ENCODE measurements around the gene WNT3. TPM values are rescaled to one million over a fixed set of nuclear protein-coding genes. Genes with fewer than 3 reads are reported as not detected.

The WNT3 gene
- total and polyA plus RNA-seq, 10 donors, result 0.32 to 0.94 (median 0.67) TPM

GRCh38 chr17:46765453-46765852, 53.0 kb downstream of the WNT3 start:
- intact Hi-C loops (cut with DNase I; ENCODE audit: low total_unique reads), result no loop called here
- H3K27me3 ChIP-seq (replicated peaks in 1 of 7), result peaks cover 0 to 22% (median 6%) of the 10 kb centered on the region in 7 donors
- peaks cover 0 to 8% (median 0%) of the 10 kb centered on the region in 6 donors for H3K36me3 ChIP-seq
- H3K9me3 ChIP-seq, result no peaks in the 10 kb centered on the region
- H3K27ac ChIP-seq, result peak overlapping the region in 1 of 8 donors; percentile 12
- no peak for DNase-seq
- TF ChIP-seq POLR2A (IDR thresholded peaks at IDR 0.05) (no peak), POLR2AphosphoS5 (IDR thresholded peaks at IDR 0.05) (peak in 1 of 3 donors; percentile 8)
- H3K4me3 ChIP-seq, result no peak overlapping the region
- peaks cover 0 to 23% (median 15%) of the 10 kb centered on the region in 6 donors for H3K4me1 ChIP-seq
- 91 to 95% (median 94%) methylated on average over 9 to 12 of the region's 12 CpGs for WGBS, 5 donors

GRCh38 chr17:46764709-46765401, 53.6 kb downstream of the WNT3 start:
- Histone ChIP-seq H3K27ac (peak overlapping the region in 1 of 8 donors; percentile 12), H3K4me1 (peaks cover 0 to 17% (median 10%) of the 10 kb centered on the region in 6 donors), H3K9me3 (no peaks in the 10 kb centered on the region), H3K27me3 (replicated peaks in 1 of 7) (peaks cover 0 to 16% (median 1%) of the 10 kb centered on the region in 7 donors), H3K4me3 (no peak overlapping the region), H3K36me3 (peaks cover 0 to 12% (median under 1%) of the 10 kb centered on the region in 6 donors)
- no peak for DNase-seq
- TF ChIP-seq POLR2AphosphoS5 (IDR thresholded peaks at IDR 0.05) (peak in 1 of 3 donors; percentile 48), POLR2A (IDR thresholded peaks at IDR 0.05) (no peak)
- 48 to 75% (median 67%) methylated on average over 13 of the region's 13 CpGs for WGBS, 5 donors
- intact Hi-C loops (cut with DNase I; ENCODE audit: low total_unique reads), result no loop called here

GRCh38 chr17:46764000-46764708, 54.3 kb downstream of the WNT3 start:
- Histone ChIP-seq H3K4me1 (peaks cover 0 to 11% (median 6%) of the 10 kb centered on the region in 6 donors), H3K9me3 (no peaks in the 10 kb centered on the region), H3K4me3 (no peak overlapping the region), H3K36me3 (peaks cover 0 to 19% (median 7%) of the 10 kb centered on the region in 6 donors), H3K27ac (no peak overlapping the region), H3K27me3 (replicated peaks in 1 of 7) (peaks cover 0 to 9% (median 0%) of the 10 kb centered on the region in 7 donors)
- intact Hi-C loops (cut with DNase I; ENCODE audit: low total_unique reads), result no loop called here
- DNase-seq, result no peak
- 89 to 95% (median 90%) methylated on average over 12 of the region's 12 CpGs for WGBS, 5 donors
- TF ChIP-seq POLR2AphosphoS5 (IDR thresholded peaks at IDR 0.05), result no peak
- TF ChIP-seq CTCF (IDR thresholded peaks at IDR 0.05 in 8 of 11, conservative IDR thresholded peaks at IDR 0.05 in 3 of 11), result no peak
- TF ChIP-seq POLR2A (IDR thresholded peaks at IDR 0.05), result no peak

- Histone ChIP-seq H3K36me3 (peaks cover 0 to 26% (median 11%) of the 10 kb centered on the region in 6 donors), H3K9me3 (no peaks in the 10 kb centered on the region), H3K27ac (no peak overlapping the region), H3K27me3 (replicated peaks in 1 of 7) (peaks cover 0 to 3% (median 0%) of the 10 kb centered on the region in 7 donors), H3K4me1 (peaks cover 0 to 11% (median 5%) of the 10 kb centered on the region in 6 donors), H3K4me3 (no peak overlapping the region)
- intact Hi-C loops (cut with DNase I; ENCODE audit: low total_unique reads), result no loop called here
- 78 to 85% (median 81%) methylated on average over 3 of the region's 3 CpGs for WGBS, 5 donors
- TF ChIP-seq POLR2A (IDR thresholded peaks at IDR 0.05) (no peak), POLR2AphosphoS5 (IDR thresholded peaks at IDR 0.05) (no peak), CTCF (IDR thresholded peaks at IDR 0.05 in 8 of 11, conservative IDR thresholded peaks at IDR 0.05 in 3 of 11) (no peak)
- no peak for DNase-seq
Observed at GRCh38 chr17:46763416-46763815, 55.1 kb downstream of the WNT3 start.

- H3K9me3 ChIP-seq, result no peaks in the 10 kb centered on the region
- H3K4me3 ChIP-seq, result no peak overlapping the region
- H3K27me3 ChIP-seq (replicated peaks in 1 of 7), result no peaks in the 10 kb centered on the region
- H3K27ac ChIP-seq, result no peak overlapping the region
- DNase-seq, result no peak
- TF ChIP-seq POLR2A (IDR thresholded peaks at IDR 0.05), result no peak
- no peak for TF ChIP-seq CTCF (IDR thresholded peaks at IDR 0.05 in 8 of 11, conservative IDR thresholded peaks at IDR 0.05 in 3 of 11)
- no peak for TF ChIP-seq POLR2AphosphoS5 (IDR thresholded peaks at IDR 0.05)
- peaks cover 0 to 69% (median 33%) of the 10 kb centered on the region in 6 donors for H3K36me3 ChIP-seq
- no peaks in the 10 kb centered on the region for H3K4me1 ChIP-seq
- intact Hi-C loops (cut with DNase I; ENCODE audit: low total_unique reads), result no loop called here
- WGBS, 5 donors, result 92 to 98% (median 94%) methylated on average over 9 of the region's 9 CpGs
Observed at GRCh38 chr17:46759141-46759540, 59.4 kb downstream of the WNT3 start.

All from spleen (tissue), 11 donors.